Thyroid gland (tissue), 4 donors: ENCODE data around the gene PHAX.

Source experiments
- POLR2A ChIP-seq, 2 donors: fragments of 450-650 bp; IDR thresholded peaks; one replicate each; pipeline ENCODE4 v1.6.1; 2017; ENCODE audit warnings: antibody characterized with exemption in 2 of 2, mild to moderate bottlenecking in 2 of 2, moderate library complexity in 1 of 2
- TF ChIP-seq, protein P1 (sequence below), 6 experiments: fragments of 200-600 bp in 3 of 6; fragments of 450-650 bp in 3 of 6; sonication (generic) in 3 of 6; IDR thresholded peaks; one replicate each; pipeline ENCODE4 v1.5.1; 2016 to 2019; ENCODE audit warnings: antibody characterized with exemption in 6 of 6, mild to moderate bottlenecking in 2 of 6, inconsistent platforms in 1 of 6, moderate library complexity in 1 of 6

GRCh38 chr5:126576974-126577373 lies 23.8 kb upstream of the PHAX start:
- TF ChIP-seq, protein P1, sequence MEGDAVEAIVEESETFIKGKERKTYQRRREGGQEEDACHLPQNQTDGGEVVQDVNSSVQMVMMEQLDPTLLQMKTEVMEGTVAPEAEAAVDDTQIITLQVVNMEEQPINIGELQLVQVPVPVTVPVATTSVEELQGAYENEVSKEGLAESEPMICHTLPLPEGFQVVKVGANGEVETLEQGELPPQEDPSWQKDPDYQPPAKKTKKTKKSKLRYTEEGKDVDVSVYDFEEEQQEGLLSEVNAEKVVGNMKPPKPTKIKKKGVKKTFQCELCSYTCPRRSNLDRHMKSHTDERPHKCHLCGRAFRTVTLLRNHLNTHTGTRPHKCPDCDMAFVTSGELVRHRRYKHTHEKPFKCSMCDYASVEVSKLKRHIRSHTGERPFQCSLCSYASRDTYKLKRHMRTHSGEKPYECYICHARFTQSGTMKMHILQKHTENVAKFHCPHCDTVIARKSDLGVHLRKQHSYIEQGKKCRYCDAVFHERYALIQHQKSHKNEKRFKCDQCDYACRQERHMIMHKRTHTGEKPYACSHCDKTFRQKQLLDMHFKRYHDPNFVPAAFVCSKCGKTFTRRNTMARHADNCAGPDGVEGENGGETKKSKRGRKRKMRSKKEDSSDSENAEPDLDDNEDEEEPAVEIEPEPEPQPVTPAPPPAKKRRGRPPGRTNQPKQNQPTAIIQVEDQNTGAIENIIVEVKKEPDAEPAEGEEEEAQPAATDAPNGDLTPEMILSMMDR (IDR thresholded peaks at IDR 0.05), result no peak
- no peak for TF ChIP-seq POLR2A (IDR thresholded peaks at IDR 0.05)
